Measurements from ENCODE around the gene PNPLA2. TPM values are rescaled to one million over a fixed set of nuclear protein-coding genes. Genes with fewer than 3 reads are reported as not detected.

The PNPLA2 gene
- total RNA-seq, 1 donor from 2014 or later: 40.5 TPM

DNA sequence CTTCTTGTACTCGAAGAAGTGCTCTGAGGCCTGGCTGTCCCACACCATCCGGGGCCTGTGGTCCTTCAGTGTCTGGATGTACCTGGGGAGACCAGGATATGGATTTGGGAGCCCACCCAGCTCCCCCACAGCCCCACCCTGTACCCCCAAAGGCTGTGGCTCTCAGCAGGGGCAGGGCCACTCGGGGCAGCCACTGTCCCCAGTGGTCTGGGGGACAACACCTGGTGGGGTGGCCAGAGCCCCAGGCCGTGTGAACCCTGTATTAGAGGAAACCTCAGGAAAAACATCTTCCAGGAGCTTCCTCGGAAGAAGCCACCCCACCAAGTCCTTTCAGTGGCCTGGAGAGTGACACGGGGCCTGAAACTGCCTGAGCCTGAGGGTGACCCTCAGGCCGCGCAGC lies 51.7 kb downstream of the PNPLA2 start:
- Mint-ChIP-seq H3K27ac (ENCODE audit: unreplicated experiment) (no peak overlapping the region), H3K9me3 (ENCODE audit: unreplicated experiment) (no peaks in the 10 kb centered on the region), H3K4me3 (ENCODE audit: unreplicated experiment) (no peak overlapping the region), H3K36me3 (ENCODE audit: low read depth, unreplicated experiment) (peaks cover 7% of the 10 kb centered on the region), H3K4me1 (ENCODE audit: unreplicated experiment) (no peaks in the 10 kb centered on the region), H3K27me3 (ENCODE audit: unreplicated experiment) (peaks cover 14% of the 10 kb centered on the region)
- no peak for DNase-seq (ENCODE audit: low spot score)
- TF ChIP-seq, protein P1, sequence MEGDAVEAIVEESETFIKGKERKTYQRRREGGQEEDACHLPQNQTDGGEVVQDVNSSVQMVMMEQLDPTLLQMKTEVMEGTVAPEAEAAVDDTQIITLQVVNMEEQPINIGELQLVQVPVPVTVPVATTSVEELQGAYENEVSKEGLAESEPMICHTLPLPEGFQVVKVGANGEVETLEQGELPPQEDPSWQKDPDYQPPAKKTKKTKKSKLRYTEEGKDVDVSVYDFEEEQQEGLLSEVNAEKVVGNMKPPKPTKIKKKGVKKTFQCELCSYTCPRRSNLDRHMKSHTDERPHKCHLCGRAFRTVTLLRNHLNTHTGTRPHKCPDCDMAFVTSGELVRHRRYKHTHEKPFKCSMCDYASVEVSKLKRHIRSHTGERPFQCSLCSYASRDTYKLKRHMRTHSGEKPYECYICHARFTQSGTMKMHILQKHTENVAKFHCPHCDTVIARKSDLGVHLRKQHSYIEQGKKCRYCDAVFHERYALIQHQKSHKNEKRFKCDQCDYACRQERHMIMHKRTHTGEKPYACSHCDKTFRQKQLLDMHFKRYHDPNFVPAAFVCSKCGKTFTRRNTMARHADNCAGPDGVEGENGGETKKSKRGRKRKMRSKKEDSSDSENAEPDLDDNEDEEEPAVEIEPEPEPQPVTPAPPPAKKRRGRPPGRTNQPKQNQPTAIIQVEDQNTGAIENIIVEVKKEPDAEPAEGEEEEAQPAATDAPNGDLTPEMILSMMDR (IDR thresholded peaks at IDR 0.05; ENCODE audit: unreplicated experiment): no peak

DNA sequence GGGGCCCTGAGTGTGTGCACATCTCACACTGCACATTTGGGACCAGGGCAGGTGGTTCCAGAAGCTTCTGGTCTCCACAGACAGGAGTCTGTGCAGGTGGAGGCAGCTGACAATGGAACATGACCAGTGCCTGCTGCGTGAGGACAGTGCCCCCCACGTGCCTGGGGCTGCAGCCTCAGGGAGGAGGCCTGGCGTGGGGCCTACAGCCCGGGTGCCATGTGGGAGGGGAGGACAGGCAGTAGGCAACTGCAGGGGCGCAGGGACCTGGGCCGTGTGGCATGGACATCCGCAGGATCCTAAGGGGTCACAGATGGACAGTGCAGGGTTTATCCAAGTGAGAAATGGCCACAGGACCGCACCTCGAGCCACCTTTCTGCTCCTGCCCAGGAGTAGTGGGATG lies 52.8 kb downstream of the PNPLA2 start:
- Mint-ChIP-seq H3K27me3 (ENCODE audit: unreplicated experiment) (peaks cover 14% of the 10 kb centered on the region), H3K9me3 (ENCODE audit: unreplicated experiment) (no peaks in the 10 kb centered on the region), H3K4me3 (ENCODE audit: unreplicated experiment) (no peak overlapping the region), H3K36me3 (ENCODE audit: low read depth, unreplicated experiment) (peaks cover 14% of the 10 kb centered on the region), H3K27ac (ENCODE audit: unreplicated experiment) (no peak overlapping the region), H3K4me1 (ENCODE audit: unreplicated experiment) (no peaks in the 10 kb centered on the region)
- TF ChIP-seq, protein P1 (IDR thresholded peaks at IDR 0.05; ENCODE audit: unreplicated experiment): no peak
- DNase-seq (ENCODE audit: low spot score): no peak

DNA sequence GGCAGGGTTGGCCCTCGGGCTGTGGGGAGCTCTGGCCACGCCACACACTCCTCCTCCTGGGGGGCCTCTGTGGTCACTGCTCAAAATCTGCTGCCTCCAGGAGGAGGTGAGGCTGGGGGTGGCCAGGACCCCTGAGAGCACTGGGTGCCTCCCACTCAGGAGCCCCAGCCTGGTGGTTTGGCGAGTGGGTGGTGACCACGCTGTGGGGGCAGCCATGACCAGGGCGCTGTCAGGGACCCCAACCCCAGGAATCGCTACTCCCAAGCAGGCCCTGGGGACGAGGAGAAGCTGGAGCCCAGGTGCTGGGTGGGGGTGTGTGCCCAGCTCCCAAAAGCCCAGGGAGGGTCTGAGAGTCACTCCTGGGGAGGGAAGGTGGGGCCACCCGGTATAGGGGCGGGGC lies 54.1 kb downstream of the PNPLA2 start:
- TF ChIP-seq, protein P1 (IDR thresholded peaks at IDR 0.05; ENCODE audit: unreplicated experiment): no peak
- Mint-ChIP-seq H3K9me3 (ENCODE audit: unreplicated experiment) (no peaks in the 10 kb centered on the region), H3K4me1 (ENCODE audit: unreplicated experiment) (no peaks in the 10 kb centered on the region), H3K27me3 (ENCODE audit: unreplicated experiment) (peaks cover 11% of the 10 kb centered on the region), H3K27ac (ENCODE audit: unreplicated experiment) (no peak overlapping the region), H3K4me3 (ENCODE audit: unreplicated experiment) (no peak overlapping the region), H3K36me3 (ENCODE audit: low read depth, unreplicated experiment) (peaks cover 14% of the 10 kb centered on the region)
- DNase-seq (ENCODE audit: low spot score): no peak

DNA sequence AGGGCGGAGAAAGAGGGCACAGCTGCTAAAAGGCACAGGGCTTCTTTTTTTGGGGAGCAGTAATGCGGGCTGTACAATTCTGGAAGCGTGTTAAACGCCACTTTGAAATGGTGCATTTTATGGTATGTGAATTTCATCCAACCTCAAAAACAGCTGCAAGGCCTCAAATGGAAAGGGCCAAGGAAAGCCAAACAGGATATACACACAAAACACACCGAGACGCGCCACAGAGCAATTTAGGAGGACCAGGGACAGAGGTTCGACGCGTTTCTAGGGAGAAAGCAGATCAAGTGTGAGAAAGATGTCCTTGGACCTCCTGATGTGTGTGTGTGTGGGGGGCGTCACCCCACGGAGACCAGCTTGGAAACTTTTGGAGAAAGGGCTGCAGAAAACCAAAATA lies 55.0 kb downstream of the PNPLA2 start:
- no peak for DNase-seq (ENCODE audit: low spot score)
- peaks cover 14% of the 10 kb centered on the region for H3K36me3 Mint-ChIP-seq (ENCODE audit: low read depth, unreplicated experiment)
- peaks cover 4% of the 10 kb centered on the region for H3K27me3 Mint-ChIP-seq (ENCODE audit: unreplicated experiment)
- H3K27ac Mint-ChIP-seq (ENCODE audit: unreplicated experiment): no peak overlapping the region
- no peaks in the 10 kb centered on the region for H3K4me1 Mint-ChIP-seq (ENCODE audit: unreplicated experiment)
- TF ChIP-seq, protein P1 (IDR thresholded peaks at IDR 0.05; ENCODE audit: unreplicated experiment): no peak
- no peaks in the 10 kb centered on the region for H3K9me3 Mint-ChIP-seq (ENCODE audit: unreplicated experiment)
- no peak overlapping the region for H3K4me3 Mint-ChIP-seq (ENCODE audit: unreplicated experiment)

Other genes starting within 250 kb of the PNPLA2 start
- gene PHRF1, start 242.4 kb upstream of the PNPLA2 start, total RNA-seq (ENCODE audit: unreplicated experiment): 29.5 TPM
- 11.6 TPM for gene IRF7, start 203.0 kb upstream of the PNPLA2 start, total RNA-seq (ENCODE audit: unreplicated experiment)
- not detected for gene CDHR5, start 194.0 kb upstream of the PNPLA2 start, total RNA-seq (ENCODE audit: unreplicated experiment)
- gene SCT, start 191.7 kb upstream of the PNPLA2 start, total RNA-seq (ENCODE audit: unreplicated experiment): 1.8 TPM
- 0.33 TPM for gene DRD4, start 181.6 kb upstream of the PNPLA2 start, total RNA-seq (ENCODE audit: unreplicated experiment)
- gene DEAF1, start 123.7 kb upstream of the PNPLA2 start, total RNA-seq (ENCODE audit: unreplicated experiment): 118 TPM
- gene TMEM80, start 123.1 kb upstream of the PNPLA2 start, total RNA-seq (ENCODE audit: unreplicated experiment): 22.9 TPM
- 8.0 TPM for gene EPS8L2, start 112.7 kb upstream of the PNPLA2 start, total RNA-seq (ENCODE audit: unreplicated experiment)
- 123 TPM for gene TALDO1, start 71.5 kb upstream of the PNPLA2 start, total RNA-seq (ENCODE audit: unreplicated experiment)
- gene GATD1, start 41.4 kb upstream of the PNPLA2 start, total RNA-seq (ENCODE audit: unreplicated experiment): 36.5 TPM
- not detected for gene CEND1, start 28.8 kb upstream of the PNPLA2 start, total RNA-seq (ENCODE audit: unreplicated experiment)
- 17.8 TPM for gene SLC25A22, start 20.6 kb upstream of the PNPLA2 start, total RNA-seq (ENCODE audit: unreplicated experiment)
- gene PIDD1, start 13.7 kb upstream of the PNPLA2 start, total RNA-seq (ENCODE audit: unreplicated experiment): 13.7 TPM
- gene RPLP2, start 8.9 kb upstream of the PNPLA2 start, total RNA-seq (ENCODE audit: unreplicated experiment): 2,188 TPM
- gene CRACR2B, start 9.0 kb downstream of the PNPLA2 start, total RNA-seq (ENCODE audit: unreplicated experiment): 28.8 TPM
- gene CD151, start 14.0 kb downstream of the PNPLA2 start, total RNA-seq (ENCODE audit: unreplicated experiment): 49.6 TPM
- gene POLR2L, start 23.6 kb downstream of the PNPLA2 start, total RNA-seq (ENCODE audit: unreplicated experiment): 76.7 TPM
- gene TSPAN4, start 23.9 kb downstream of the PNPLA2 start, total RNA-seq (ENCODE audit: unreplicated experiment): 26.4 TPM
- gene CHID1, start 91.9 kb downstream of the PNPLA2 start, total RNA-seq (ENCODE audit: unreplicated experiment): 69.3 TPM
- gene AP2A2, start 107.0 kb downstream of the PNPLA2 start, total RNA-seq (ENCODE audit: unreplicated experiment): 287 TPM
- not detected for gene MUC6, start 217.8 kb downstream of the PNPLA2 start, total RNA-seq (ENCODE audit: unreplicated experiment)